HL-60 (cell line): Measurements from ENCODE around the gene NFIC.

Experiments
- DNase-seq, 2 experiments: peaks; one replicate each; pipeline ENCODE4 v3.0.0-alpha.2; 2010 to 2020; ENCODE audit warnings: low read depth in 1 of 2, low spot score in 1 of 2
- H3K27ac ChIP-seq: fragments of 250-450 bp; sonication (Bioruptor Pico); replicated peaks from 2 replicates; pipeline ENCODE4 v1.5.1; 2020; ENCODE audit warnings: mild to moderate bottlenecking, moderate library complexity
- H3K27me3 ChIP-seq: fragments of 250-450 bp; sonication (Bioruptor Pico); 2 replicates; pipeline ENCODE4 v1.5.1; 2021; ENCODE audit warnings: mild to moderate bottlenecking, moderate library complexity; ENCODE audit not compliant: insufficient read depth, poor library complexity, severe bottlenecking
- H3K4me3 ChIP-seq: replicated peaks from 2 replicates; pipeline ENCODE4 v1.5.1; 2011; ENCODE audit warnings: mild to moderate bottlenecking, control low read depth, low read length; ENCODE audit not compliant: insufficient read depth
- CTCF ChIP-seq: IDR thresholded peaks from one replicate; pipeline ENCODE4 v1.5.1; 2011; ENCODE audit warnings: low read length, control low read depth, inconsistent platforms; ENCODE audit not compliant: insufficient read depth
- GABPA ChIP-seq: IDR thresholded peaks from 2 replicates; pipeline ENCODE4 v1.6.1; 2012; ENCODE audit warnings: low read depth
- POLR2AphosphoS5 ChIP-seq: IDR thresholded peaks from 2 replicates; pipeline ENCODE4 v1.6.1; 2012; ENCODE audit warnings: low read depth
- REST ChIP-seq: IDR thresholded peaks from 2 replicates; pipeline ENCODE4 v1.6.1; 2012; ENCODE audit warnings: low read depth; ENCODE audit not compliant: insufficient replicate concordance
- SPI1 ChIP-seq: IDR thresholded peaks from 2 replicates; pipeline ENCODE4 v1.6.1; 2012; ENCODE audit warnings: low read depth, mild to moderate bottlenecking, borderline replicate concordance

Gene NFIC

GRCh38 chr19:3336680-3337523 lies 29.5 kb upstream of the NFIC start:
- Histone ChIP-seq H3K4me3 (no peak overlapping the region), H3K27ac (no peak overlapping the region), H3K27me3 (no peaks in the 10 kb centered on the region)
- no peak for DNase-seq
- TF ChIP-seq CTCF (no peak), SPI1 (no peak), POLR2AphosphoS5 (no peak), GABPA (no peak), REST (no peak)

GRCh38 chr19:3338541-3339181 lies 27.7 kb upstream of the NFIC start:
- H3K27me3 ChIP-seq: no peaks in the 10 kb centered on the region
- TF ChIP-seq SPI1 (no peak), CTCF (no peak), GABPA (no peak), POLR2AphosphoS5 (no peak), REST (no peak)
- H3K4me3 ChIP-seq: no peak overlapping the region
- peak; percentile 24 to 75 for DNase-seq
- peak overlapping the region; percentile 68 for H3K27ac ChIP-seq

GRCh38 chr19:3340340-3340739 lies 26.0 kb upstream of the NFIC start:
- TF ChIP-seq SPI1: no peak
- TF ChIP-seq GABPA: no peak
- no peak for TF ChIP-seq POLR2AphosphoS5
- TF ChIP-seq CTCF: no peak
- TF ChIP-seq REST: no peak
- Histone ChIP-seq H3K4me3 (no peak overlapping the region), H3K27me3 (no peaks in the 10 kb centered on the region), H3K27ac (no peak overlapping the region)
- no peak for DNase-seq
